Neural cell (in vitro differentiated cells): ENCODE measurements around the gene CASKIN1. TPM values are rescaled to one million over a fixed set of nuclear protein-coding genes. Genes with fewer than 3 reads are reported as not detected.

Experiments used
- H2AFZ ChIP-seq: fragments of 200-600, 300-800 bp; sonication (generic), shearing (Covaris generic); 2 replicates; pipeline ENCODE4 v1.6.0; 2014; ENCODE audit warnings: low read depth, mild to moderate bottlenecking, antibody characterized with exemption, low read length, moderate library complexity
- H3F3A ChIP-seq: fragments of 200-600 bp; shearing (Covaris generic); 2 replicates; pipeline ENCODE4 v1.6.1; 2016; ENCODE audit warnings: mild to moderate bottlenecking, moderate library complexity, mixed read lengths, antibody characterized with exemption, low read length; ENCODE audit not compliant: insufficient read depth, poor library complexity, severe bottlenecking
- H3K27ac ChIP-seq: fragments of 200-600, 300-800 bp; sonication (generic), shearing (Covaris generic); 2 replicates; pipeline ENCODE4 v1.5.1; 2014; ENCODE audit warnings: mild to moderate bottlenecking, low read length, moderate library complexity
- H3K27me3 ChIP-seq: fragments of 300-800, 200-600 bp; sonication (generic), shearing (Covaris generic); 2 replicates; pipeline ENCODE4 v1.6.0; 2014; ENCODE audit warnings: mild to moderate bottlenecking, low read depth, low read length, moderate library complexity; ENCODE audit not compliant: insufficient read depth
- H3K36me3 ChIP-seq: fragments of 300-800, 200-600 bp; sonication (generic), shearing (Covaris generic); 2 replicates; pipeline ENCODE4 v1.5.1; 2014; ENCODE audit warnings: mild to moderate bottlenecking, antibody characterized with exemption, low read length, moderate library complexity; ENCODE audit not compliant: insufficient read depth
- H3K4me2 ChIP-seq: fragments of 300-800, 200-600 bp; sonication (generic), shearing (Covaris generic); 2 replicates; pipeline ENCODE4 v1.6.0; 2014; ENCODE audit warnings: mild to moderate bottlenecking, low read length
- H3K4me3 ChIP-seq: fragments of 300-800, 200-600 bp; sonication (generic), shearing (Covaris generic); 2 replicates; pipeline ENCODE4 v1.5.1; 2014; ENCODE audit warnings: mild to moderate bottlenecking, low read length, moderate library complexity
- H3K79me2 ChIP-seq: fragments of 200-600 bp; shearing (Covaris generic); replicated peaks from 2 replicates; pipeline ENCODE4 v1.6.0; 2014; ENCODE audit warnings: mild to moderate bottlenecking, low read length, moderate library complexity; ENCODE audit not compliant: insufficient read depth
- H3K9ac ChIP-seq: fragments of 300-800, 200-600 bp; sonication (generic), shearing (Covaris generic); 2 replicates; pipeline ENCODE4 v1.6.1; 2016; ENCODE audit warnings: mild to moderate bottlenecking, low read length, mixed read lengths
- H3K9me2 ChIP-seq: fragments of 200-600 bp; shearing (Covaris generic); 2 replicates; pipeline ENCODE4 v1.6.1; 2016; ENCODE audit warnings: mild to moderate bottlenecking, low read length, mixed read lengths; ENCODE audit not compliant: insufficient read depth
- H3K9me3 ChIP-seq: fragments of 200-600, 300-800 bp; sonication (generic), shearing (Covaris generic); 2 replicates; pipeline ENCODE4 v1.6.1; 2016; ENCODE audit warnings: mild to moderate bottlenecking, mixed run types, low read length, moderate library complexity, mixed read lengths
- H4K20me1 ChIP-seq: fragments of 200-600 bp; shearing (Covaris generic); 2 replicates; pipeline ENCODE4 v1.6.1; 2016; ENCODE audit warnings: mild to moderate bottlenecking, mixed run types; ENCODE audit not compliant: insufficient read depth
- EP300 ChIP-seq: fragments of 450-650 bp; conservative IDR thresholded peaks from 2 replicates; pipeline ENCODE4 v1.6.1; 2014; ENCODE audit warnings: antibody characterized with exemption, mild to moderate bottlenecking, moderate library complexity; ENCODE audit not compliant: poor library complexity, severe bottlenecking
- EZH2 ChIP-seq: fragments of 200-600, 300-800 bp; shearing (Covaris generic), sonication (generic); IDR thresholded peaks from 2 replicates; pipeline ENCODE4 v1.6.1; 2014; ENCODE audit warnings: antibody characterized with exemption, low read length, borderline replicate concordance, mild to moderate bottlenecking; ENCODE audit not compliant: insufficient read depth, poor library complexity, severe bottlenecking
- MXI1 ChIP-seq: fragments of 450-650 bp; conservative IDR thresholded peaks from 2 replicates; pipeline ENCODE4 v1.6.1; 2014; ENCODE audit warnings: antibody characterized with exemption, mild to moderate bottlenecking; ENCODE audit not compliant: poor library complexity, severe bottlenecking
- POLR2AphosphoS5 ChIP-seq: IDR thresholded peaks from 2 replicates; pipeline ENCODE4 v1.6.1; 2012
- RAD21 ChIP-seq: fragments of 450-650 bp; conservative IDR thresholded peaks from 2 replicates; pipeline ENCODE4 v1.6.1; 2014; ENCODE audit warnings: antibody characterized with exemption, mild to moderate bottlenecking, moderate library complexity
- SMC3 ChIP-seq: fragments of 450-650 bp; conservative IDR thresholded peaks from 2 replicates; pipeline ENCODE4 v1.6.1; 2014; ENCODE audit warnings: antibody characterized with exemption, mild to moderate bottlenecking, moderate library complexity; ENCODE audit not compliant: poor library complexity
- TAF1 ChIP-seq: IDR thresholded peaks from 2 replicates; pipeline ENCODE4 v1.6.1; 2012; ENCODE audit warnings: low read depth
- polyA plus RNA-seq: library from polyadenylated mRNA; depleted of rRNA; stranded (reverse); fragments of >200 nt; gene quantifications from 2 replicates; pipeline ENCODE4 v1.2.3, GENCODE V29; 2014
- TF ChIP-seq, protein P1 (sequence below): IDR thresholded peaks from 2 replicates; pipeline ENCODE4 v1.6.1; 2012; ENCODE audit warnings: borderline replicate concordance
- TF ChIP-seq, protein P2 (sequence below): fragments of 450-650 bp; IDR thresholded peaks from 2 replicates; pipeline ENCODE4 v1.5.1; 2014; ENCODE audit warnings: antibody characterized with exemption, mild to moderate bottlenecking, moderate library complexity; ENCODE audit not compliant: poor library complexity, severe bottlenecking

CASKIN1 gene
- polyA plus RNA-seq, 1 donor from 2014 or later: 10.3 TPM

DNA sequence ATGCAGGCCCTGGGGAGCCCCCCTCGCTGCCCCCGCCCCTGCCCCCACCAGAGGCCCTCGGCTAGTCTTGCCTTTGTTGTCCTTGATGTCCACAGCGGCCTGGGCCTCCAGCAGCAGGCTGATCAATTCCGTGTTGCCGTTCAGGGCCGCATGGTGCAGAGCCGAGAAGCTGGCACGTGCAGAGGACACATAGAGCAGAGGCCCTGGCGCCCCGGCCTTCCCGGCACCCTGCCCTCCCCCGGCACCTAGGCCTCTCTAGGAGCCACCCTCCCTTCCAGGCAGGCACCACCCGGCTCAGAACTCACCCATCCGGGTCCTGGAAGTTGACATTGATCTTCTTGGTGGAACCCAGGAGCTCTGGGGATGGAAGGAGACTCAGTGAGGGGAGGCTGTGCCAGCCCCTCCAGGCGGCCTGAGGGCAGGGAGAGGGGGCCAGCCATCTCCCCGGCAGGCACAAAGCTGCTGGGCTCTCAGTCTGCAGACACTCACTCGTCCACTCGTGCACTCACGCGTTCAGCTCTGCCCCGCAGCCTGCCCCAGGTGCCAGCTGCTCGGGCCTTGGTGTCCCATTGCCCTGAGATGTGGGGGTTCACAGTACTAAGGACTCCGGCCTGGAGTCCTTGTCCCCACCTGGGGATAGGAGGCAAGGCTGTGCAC, 6.3 kb downstream of the CASKIN1 start:
- Histone ChIP-seq H3K27ac (no peak overlapping the region), H4K20me1 (no peaks in the 10 kb centered on the region), H3K4me2 (no peak overlapping the region), H2AFZ (no peak overlapping the region), H3K9me3 (no peaks in the 10 kb centered on the region), H3K9ac (no peak overlapping the region), H3K4me3 (no peak overlapping the region), H3K36me3 (no peaks in the 10 kb centered on the region), H3F3A (no peaks in the 10 kb centered on the region), H3K9me2 (no peaks in the 10 kb centered on the region), H3K27me3 (no peaks in the 10 kb centered on the region), H3K79me2 (peaks cover 2% of the 10 kb centered on the region)
- TF ChIP-seq EP300 (no peak), EZH2 (no peak), MXI1 (no peak), POLR2AphosphoS5 (no peak), SMC3 (no peak), TAF1 (no peak), RAD21 (no peak)
- TF ChIP-seq, protein P1, sequence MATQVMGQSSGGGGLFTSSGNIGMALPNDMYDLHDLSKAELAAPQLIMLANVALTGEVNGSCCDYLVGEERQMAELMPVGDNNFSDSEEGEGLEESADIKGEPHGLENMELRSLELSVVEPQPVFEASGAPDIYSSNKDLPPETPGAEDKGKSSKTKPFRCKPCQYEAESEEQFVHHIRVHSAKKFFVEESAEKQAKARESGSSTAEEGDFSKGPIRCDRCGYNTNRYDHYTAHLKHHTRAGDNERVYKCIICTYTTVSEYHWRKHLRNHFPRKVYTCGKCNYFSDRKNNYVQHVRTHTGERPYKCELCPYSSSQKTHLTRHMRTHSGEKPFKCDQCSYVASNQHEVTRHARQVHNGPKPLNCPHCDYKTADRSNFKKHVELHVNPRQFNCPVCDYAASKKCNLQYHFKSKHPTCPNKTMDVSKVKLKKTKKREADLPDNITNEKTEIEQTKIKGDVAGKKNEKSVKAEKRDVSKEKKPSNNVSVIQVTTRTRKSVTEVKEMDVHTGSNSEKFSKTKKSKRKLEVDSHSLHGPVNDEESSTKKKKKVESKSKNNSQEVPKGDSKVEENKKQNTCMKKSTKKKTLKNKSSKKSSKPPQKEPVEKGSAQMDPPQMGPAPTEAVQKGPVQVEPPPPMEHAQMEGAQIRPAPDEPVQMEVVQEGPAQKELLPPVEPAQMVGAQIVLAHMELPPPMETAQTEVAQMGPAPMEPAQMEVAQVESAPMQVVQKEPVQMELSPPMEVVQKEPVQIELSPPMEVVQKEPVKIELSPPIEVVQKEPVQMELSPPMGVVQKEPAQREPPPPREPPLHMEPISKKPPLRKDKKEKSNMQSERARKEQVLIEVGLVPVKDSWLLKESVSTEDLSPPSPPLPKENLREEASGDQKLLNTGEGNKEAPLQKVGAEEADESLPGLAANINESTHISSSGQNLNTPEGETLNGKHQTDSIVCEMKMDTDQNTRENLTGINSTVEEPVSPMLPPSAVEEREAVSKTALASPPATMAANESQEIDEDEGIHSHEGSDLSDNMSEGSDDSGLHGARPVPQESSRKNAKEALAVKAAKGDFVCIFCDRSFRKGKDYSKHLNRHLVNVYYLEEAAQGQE: no peak
- TF ChIP-seq, protein P2, sequence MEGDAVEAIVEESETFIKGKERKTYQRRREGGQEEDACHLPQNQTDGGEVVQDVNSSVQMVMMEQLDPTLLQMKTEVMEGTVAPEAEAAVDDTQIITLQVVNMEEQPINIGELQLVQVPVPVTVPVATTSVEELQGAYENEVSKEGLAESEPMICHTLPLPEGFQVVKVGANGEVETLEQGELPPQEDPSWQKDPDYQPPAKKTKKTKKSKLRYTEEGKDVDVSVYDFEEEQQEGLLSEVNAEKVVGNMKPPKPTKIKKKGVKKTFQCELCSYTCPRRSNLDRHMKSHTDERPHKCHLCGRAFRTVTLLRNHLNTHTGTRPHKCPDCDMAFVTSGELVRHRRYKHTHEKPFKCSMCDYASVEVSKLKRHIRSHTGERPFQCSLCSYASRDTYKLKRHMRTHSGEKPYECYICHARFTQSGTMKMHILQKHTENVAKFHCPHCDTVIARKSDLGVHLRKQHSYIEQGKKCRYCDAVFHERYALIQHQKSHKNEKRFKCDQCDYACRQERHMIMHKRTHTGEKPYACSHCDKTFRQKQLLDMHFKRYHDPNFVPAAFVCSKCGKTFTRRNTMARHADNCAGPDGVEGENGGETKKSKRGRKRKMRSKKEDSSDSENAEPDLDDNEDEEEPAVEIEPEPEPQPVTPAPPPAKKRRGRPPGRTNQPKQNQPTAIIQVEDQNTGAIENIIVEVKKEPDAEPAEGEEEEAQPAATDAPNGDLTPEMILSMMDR: no peak

DNA sequence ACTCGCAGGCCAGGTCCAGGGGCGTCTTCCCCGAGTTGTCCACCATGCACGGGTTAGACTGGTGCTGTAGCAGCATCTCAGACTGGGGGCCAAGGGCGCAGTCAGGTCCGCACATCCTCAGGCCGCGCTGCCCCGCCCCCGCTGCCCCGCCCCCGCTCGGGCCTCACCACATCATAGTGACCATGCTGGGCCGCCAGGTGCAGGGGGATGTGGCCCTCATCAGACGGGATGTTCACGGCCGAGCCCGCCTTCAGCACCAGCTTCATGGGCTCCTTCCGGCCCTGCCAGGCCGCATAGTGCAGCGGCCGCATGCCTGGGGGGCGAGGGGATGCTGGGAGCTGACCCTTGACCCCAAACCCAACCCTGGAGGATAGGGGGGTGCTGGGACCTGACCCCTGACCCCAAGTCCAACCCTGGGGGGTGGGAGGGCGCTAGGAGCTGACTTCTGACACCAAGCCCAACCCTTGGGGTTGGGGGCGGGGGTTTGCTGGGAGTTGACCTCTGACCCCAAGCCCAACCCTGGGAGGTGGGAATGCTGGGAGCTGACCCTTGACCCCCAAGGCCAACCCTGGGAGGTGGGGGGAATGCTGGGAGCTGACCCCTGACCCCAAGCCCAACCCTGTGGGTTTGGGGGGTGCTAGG, 7.0 kb downstream of the CASKIN1 start:
- H3K9me3 ChIP-seq: no peaks in the 10 kb centered on the region
- H3K27ac ChIP-seq: no peak overlapping the region
- no peaks in the 10 kb centered on the region for H3K79me2 ChIP-seq

More for the DNA sequence above, 7.0 kb downstream of the CASKIN1 start:
- Histone ChIP-seq H4K20me1 (no peaks in the 10 kb centered on the region), H3K36me3 (no peaks in the 10 kb centered on the region), H3K4me3 (no peak overlapping the region), H3K27me3 (no peaks in the 10 kb centered on the region), H2AFZ (no peak overlapping the region), H3K9ac (no peak overlapping the region), H3K4me2 (no peak overlapping the region), H3K9me2 (no peaks in the 10 kb centered on the region), H3F3A (no peaks in the 10 kb centered on the region)
- no peak for TF ChIP-seq SMC3
- no peak for TF ChIP-seq POLR2AphosphoS5
- TF ChIP-seq, protein P2: no peak
- TF ChIP-seq, protein P1: no peak
- TF ChIP-seq TAF1: no peak
- no peak for TF ChIP-seq EZH2
- no peak for TF ChIP-seq EP300
- no peak for TF ChIP-seq RAD21
- no peak for TF ChIP-seq MXI1
